ENCODE results near the gene RARRES2. TPM values are rescaled to one million over a fixed set of nuclear protein-coding genes. Genes with fewer than 3 reads are reported as not detected.

Gene RARRES2
- total and polyA plus RNA-seq, 2 of the 13 experiments (the other 11 are each of a cell fraction or from before 2014, with no cell fraction given), result 134 to 172 TPM

DNA sequence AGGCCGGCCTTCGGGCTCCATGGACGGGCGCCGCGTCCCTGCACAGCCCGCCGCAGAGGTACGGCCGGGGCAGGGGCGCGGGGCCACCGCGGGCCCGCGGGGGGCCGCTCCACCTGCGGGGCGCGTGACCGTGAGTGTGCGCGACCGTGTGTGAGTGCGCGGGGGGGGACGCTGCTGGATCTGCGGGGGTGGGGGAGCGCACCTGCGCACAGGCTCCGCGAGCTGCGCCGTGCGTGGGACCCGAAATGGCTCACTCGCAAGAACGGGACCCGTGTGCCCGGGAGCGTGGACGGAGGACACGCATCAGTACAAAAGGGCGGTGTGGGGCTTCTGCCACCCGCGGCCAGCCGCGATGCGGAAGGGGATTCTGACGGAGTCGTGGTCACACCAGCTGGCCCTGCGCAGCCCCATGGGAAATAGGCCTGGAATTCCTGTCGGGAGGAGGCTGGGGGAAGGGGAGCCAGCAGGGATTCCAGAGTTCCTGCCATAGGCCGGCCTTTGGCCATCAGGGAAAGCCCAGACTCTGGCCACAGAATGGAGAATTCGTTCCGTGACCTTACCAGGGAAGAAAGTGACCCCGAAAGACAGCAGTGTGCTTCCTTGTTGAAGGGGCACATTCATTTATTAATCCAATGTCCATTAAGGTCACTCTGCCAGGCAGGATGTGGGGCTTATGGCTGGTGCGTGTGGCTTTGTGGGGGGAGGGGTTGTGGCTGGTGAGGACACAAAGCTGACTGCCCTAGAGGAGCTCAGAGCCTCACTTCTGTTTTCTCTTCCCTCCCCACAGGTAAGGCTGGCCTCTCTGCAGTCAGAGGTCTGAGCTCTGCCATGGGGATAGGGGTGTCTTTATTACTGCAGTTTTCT lies 27.7 kb upstream of the RARRES2 start (continued):
- TF ChIP-seq, protein P1, sequence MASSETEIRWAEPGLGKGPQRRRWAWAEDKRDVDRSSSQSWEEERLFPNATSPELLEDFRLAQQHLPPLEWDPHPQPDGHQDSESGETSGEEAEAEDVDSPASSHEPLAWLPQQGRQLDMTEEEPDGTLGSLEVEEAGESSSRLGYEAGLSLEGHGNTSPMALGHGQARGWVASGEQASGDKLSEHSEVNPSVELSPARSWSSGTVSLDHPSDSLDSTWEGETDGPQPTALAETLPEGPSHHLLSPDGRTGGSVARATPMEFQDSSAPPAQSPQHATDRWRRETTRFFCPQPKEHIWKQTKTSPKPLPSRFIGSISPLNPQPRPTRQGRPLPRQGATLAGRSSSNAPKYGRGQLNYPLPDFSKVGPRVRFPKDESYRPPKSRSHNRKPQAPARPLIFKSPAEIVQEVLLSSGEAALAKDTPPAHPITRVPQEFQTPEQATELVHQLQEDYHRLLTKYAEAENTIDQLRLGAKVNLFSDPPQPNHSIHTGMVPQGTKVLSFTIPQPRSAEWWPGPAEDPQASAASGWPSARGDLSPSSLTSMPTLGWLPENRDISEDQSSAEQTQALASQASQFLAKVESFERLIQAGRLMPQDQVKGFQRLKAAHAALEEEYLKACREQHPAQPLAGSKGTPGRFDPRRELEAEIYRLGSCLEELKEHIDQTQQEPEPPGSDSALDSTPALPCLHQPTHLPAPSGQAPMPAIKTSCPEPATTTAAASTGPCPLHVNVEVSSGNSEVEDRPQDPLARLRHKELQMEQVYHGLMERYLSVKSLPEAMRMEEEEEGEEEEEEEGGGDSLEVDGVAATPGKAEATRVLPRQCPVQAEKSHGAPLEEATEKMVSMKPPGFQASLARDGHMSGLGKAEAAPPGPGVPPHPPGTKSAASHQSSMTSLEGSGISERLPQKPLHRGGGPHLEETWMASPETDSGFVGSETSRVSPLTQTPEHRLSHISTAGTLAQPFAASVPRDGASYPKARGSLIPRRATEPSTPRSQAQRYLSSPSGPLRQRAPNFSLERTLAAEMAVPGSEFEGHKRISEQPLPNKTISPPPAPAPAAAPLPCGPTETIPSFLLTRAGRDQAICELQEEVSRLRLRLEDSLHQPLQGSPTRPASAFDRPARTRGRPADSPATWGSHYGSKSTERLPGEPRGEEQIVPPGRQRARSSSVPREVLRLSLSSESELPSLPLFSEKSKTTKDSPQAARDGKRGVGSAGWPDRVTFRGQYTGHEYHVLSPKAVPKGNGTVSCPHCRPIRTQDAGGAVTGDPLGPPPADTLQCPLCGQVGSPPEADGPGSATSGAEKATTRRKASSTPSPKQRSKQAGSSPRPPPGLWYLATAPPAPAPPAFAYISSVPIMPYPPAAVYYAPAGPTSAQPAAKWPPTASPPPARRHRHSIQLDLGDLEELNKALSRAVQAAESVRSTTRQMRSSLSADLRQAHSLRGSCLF (CRISPR knock-in tag; IDR thresholded peaks at IDR 0.05; ENCODE audit: borderline replicate concordance), result no peak
- TF ChIP-seq HMGA1 (CRISPR knock-in tag; conservative IDR thresholded peaks at IDR 0.05) (no peak), ADNP (CRISPR knock-in tag; IDR thresholded peaks at IDR 0.05) (0 out of 2 replicates have a peak, but pooled peaks have one; percentile 15), TCF12 (IDR thresholded peaks at IDR 0.05) (no peak), TCF12 (CRISPR knock-in tag; IDR thresholded peaks at IDR 0.05) (no peak), CBFB (CRISPR knock-in tag; IDR thresholded peaks at IDR 0.05) (no peak; the same call in 1 of the 2 replicates), MTA1 (CRISPR knock-in tag; IDR thresholded peaks at IDR 0.05; ENCODE audit: borderline replicate concordance) (no peak), PRMT3 (CRISPR knock-in tag; IDR thresholded peaks at IDR 0.05; ENCODE audit: borderline replicate concordance, low read depth) (no peak), ZC3H4 (CRISPR knock-in tag; IDR thresholded peaks at IDR 0.05; ENCODE audit: borderline replicate concordance) (no peak), PPARG (CRISPR knock-in tag; conservative IDR thresholded peaks at IDR 0.05) (no peak), NFRKB (IDR thresholded peaks at IDR 0.05) (no peak), ETV6 (CRISPR knock-in tag; conservative IDR thresholded peaks at IDR 0.05) (no peak), PCBP1 (IDR thresholded peaks at IDR 0.05; ENCODE audit: borderline replicate concordance, low read depth, low read length) (no peak)
- TF ChIP-seq, protein P2, sequence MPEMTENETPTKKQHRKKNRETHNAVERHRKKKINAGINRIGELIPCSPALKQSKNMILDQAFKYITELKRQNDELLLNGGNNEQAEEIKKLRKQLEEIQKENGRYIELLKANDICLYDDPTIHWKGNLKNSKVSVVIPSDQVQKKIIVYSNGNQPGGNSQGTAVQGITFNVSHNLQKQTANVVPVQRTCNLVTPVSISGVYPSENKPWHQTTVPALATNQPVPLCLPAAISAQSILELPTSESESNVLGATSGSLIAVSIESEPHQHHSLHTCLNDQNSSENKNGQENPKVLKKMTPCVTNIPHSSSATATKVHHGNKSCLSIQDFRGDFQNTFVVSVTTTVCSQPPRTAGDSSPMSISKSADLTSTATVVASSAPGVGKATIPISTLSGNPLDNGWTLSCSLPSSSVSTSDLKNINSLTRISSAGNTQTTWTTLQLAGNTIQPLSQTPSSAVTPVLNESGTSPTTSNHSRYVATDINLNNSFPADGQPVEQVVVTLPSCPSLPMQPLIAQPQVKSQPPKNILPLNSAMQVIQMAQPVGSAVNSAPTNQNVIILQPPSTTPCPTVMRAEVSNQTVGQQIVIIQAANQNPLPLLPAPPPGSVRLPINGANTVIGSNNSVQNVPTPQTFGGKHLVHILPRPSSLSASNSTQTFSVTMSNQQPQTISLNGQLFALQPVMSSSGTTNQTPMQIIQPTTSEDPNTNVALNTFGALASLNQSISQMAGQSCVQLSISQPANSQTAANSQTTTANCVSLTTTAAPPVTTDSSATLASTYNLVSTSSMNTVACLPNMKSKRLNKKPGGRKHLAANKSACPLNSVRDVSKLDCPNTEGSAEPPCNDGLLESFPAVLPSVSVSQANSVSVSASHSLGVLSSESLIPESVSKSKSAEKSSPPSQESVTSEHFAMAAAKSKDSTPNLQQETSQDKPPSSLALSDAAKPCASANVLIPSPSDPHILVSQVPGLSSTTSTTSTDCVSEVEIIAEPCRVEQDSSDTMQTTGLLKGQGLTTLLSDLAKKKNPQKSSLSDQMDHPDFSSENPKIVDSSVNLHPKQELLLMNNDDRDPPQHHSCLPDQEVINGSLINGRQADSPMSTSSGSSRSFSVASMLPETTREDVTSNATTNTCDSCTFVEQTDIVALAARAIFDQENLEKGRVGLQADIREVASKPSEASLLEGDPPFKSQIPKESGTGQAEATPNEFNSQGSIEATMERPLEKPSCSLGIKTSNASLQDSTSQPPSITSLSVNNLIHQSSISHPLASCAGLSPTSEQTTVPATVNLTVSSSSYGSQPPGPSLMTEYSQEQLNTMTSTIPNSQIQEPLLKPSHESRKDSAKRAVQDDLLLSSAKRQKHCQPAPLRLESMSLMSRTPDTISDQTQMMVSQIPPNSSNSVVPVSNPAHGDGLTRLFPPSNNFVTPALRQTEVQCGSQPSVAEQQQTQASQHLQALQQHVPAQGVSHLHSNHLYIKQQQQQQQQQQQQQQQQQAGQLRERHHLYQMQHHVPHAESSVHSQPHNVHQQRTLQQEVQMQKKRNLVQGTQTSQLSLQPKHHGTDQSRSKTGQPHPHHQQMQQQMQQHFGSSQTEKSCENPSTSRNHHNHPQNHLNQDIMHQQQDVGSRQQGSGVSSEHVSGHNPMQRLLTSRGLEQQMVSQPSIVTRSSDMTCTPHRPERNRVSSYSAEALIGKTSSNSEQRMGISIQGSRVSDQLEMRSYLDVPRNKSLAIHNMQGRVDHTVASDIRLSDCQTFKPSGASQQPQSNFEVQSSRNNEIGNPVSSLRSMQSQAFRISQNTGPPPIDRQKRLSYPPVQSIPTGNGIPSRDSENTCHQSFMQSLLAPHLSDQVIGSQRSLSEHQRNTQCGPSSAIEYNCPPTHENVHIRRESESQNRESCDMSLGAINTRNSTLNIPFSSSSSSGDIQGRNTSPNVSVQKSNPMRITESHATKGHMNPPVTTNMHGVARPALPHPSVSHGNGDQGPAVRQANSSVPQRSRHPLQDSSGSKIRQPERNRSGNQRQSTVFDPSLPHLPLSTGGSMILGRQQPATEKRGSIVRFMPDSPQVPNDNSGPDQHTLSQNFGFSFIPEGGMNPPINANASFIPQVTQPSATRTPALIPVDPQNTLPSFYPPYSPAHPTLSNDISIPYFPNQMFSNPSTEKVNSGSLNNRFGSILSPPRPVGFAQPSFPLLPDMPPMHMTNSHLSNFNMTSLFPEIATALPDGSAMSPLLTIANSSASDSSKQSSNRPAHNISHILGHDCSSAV (CRISPR knock-in tag; IDR thresholded peaks at IDR 0.05; ENCODE audit: borderline replicate concordance), result no peak
- TF ChIP-seq, protein P3, sequence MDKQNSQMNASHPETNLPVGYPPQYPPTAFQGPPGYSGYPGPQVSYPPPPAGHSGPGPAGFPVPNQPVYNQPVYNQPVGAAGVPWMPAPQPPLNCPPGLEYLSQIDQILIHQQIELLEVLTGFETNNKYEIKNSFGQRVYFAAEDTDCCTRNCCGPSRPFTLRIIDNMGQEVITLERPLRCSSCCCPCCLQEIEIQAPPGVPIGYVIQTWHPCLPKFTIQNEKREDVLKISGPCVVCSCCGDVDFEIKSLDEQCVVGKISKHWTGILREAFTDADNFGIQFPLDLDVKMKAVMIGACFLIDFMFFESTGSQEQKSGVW (CRISPR knock-in tag; IDR thresholded peaks at IDR 0.05; ENCODE audit: borderline replicate concordance), result no peak

Data from HepG2 (cell line).